Measurements from ENCODE around the gene CXXC5. TPM values are rescaled to one million over a fixed set of nuclear protein-coding genes. Genes with fewer than 3 reads are reported as not detected.
"Not testable (repeated sequence)": the region's sequence is repeated elsewhere in the genome, so short reads cannot be mapped to it uniquely, and the experiment has no call there.

The CXXC5 gene
- 10 to 100 TPM; 32.3 to 40.4 TPM for total RNA-seq

DNA sequence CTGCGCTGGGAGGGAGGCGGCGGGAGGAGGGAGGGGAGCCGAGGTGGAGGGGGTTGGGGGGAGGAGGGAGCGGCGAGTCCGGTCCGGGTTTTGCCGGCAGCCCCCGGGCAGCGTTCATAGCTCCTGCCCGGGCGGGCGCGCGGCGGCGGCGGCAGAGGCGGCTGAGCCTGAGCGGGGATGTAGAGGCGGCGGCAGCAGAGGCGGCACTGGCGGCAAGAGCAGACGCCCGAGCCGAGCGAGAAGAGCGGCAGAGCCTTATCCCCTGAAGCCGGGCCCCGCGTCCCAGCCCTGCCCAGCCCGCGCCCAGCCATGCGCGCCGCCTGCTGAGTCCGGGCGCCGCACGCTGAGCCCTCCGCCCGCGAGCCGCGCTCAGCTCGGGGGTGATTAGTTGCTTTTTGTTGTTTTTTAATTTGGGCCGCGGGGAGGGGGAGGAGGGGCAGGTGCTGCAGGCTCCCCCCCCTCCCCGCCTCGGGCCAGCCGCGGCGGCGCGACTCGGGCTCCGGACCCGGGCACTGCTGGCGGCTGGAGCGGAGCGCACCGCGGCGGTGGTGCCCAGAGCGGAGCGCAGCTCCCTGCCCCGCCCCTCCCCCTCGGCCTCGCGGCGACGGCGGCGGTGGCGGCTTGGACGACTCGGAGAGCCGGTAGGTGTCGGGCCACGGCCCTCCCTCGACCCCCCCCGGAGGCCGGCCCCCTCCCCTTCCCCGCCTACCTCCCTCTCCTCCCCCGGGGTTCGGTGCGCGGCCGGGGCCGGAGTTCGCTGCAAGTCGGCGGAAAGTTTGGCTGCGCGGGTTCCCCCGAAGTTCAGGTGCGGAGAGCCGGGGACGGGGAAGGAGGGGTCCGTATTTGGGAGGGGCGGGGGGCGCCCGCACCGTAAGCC, at the start of gene CXXC5:
CXXC5 (plus strand) TSS at position 145 of the 877 bp plus-strand sequence. CDS start 32,175 bp downstream, outside the sequence.
- TF ChIP-seq, protein P1, sequence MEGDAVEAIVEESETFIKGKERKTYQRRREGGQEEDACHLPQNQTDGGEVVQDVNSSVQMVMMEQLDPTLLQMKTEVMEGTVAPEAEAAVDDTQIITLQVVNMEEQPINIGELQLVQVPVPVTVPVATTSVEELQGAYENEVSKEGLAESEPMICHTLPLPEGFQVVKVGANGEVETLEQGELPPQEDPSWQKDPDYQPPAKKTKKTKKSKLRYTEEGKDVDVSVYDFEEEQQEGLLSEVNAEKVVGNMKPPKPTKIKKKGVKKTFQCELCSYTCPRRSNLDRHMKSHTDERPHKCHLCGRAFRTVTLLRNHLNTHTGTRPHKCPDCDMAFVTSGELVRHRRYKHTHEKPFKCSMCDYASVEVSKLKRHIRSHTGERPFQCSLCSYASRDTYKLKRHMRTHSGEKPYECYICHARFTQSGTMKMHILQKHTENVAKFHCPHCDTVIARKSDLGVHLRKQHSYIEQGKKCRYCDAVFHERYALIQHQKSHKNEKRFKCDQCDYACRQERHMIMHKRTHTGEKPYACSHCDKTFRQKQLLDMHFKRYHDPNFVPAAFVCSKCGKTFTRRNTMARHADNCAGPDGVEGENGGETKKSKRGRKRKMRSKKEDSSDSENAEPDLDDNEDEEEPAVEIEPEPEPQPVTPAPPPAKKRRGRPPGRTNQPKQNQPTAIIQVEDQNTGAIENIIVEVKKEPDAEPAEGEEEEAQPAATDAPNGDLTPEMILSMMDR (IDR thresholded peaks at IDR 0.05): no peak
- peaks cover 24% of the 10 kb centered on the region for H3K4me1 ChIP-seq
- peak within 1 kb of the TSS; percentile 85 for H3K9ac ChIP-seq (ENCODE audit: low read depth in 2 of 2, low read length in 2 of 2)
- peak within 1 kb of the TSS; percentile 84 for H3K4me3 ChIP-seq
- H3K36me3 ChIP-seq: no peaks in the 10 kb centered on the region
- no peaks in the 10 kb centered on the region for H3K27me3 ChIP-seq
- intact Hi-C loops (cut with DNase I): no loop called here
- H3K9me3 ChIP-seq: no peaks in the 10 kb centered on the region
- peak within 1 kb of the TSS; percentile 88 for H3K27ac ChIP-seq
- peak; percentile 85 for DNase-seq

DNA sequence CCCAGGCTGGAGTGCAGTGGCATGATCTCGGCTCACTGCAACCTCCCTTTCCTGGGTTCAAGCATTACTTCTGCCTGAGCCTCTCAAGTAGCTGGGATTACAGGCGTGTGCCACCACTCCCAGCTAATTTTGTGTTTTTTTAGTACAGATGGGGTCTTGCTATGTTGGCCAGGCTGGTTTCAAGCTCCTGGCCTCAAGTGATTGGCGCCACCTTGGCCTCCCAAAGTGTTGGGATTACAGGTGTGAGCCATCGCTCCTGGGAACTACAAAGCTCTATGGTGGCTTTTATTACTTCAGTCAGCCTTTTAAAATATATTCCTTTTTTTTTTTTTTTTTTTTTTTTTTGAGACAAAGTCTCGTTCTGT, 49.6 kb upstream of the CXXC5 start:
- intact Hi-C loops (cut with DNase I); H3K9me3 ChIP-seq; H3K9ac ChIP-seq (ENCODE audit: low read depth in 2 of 2, low read length in 2 of 2); DNase-seq; H3K36me3 ChIP-seq; H3K27me3 ChIP-seq; H3K27ac ChIP-seq; H3K4me1 ChIP-seq; H3K4me3 ChIP-seq: not testable (repeated sequence)

DNA sequence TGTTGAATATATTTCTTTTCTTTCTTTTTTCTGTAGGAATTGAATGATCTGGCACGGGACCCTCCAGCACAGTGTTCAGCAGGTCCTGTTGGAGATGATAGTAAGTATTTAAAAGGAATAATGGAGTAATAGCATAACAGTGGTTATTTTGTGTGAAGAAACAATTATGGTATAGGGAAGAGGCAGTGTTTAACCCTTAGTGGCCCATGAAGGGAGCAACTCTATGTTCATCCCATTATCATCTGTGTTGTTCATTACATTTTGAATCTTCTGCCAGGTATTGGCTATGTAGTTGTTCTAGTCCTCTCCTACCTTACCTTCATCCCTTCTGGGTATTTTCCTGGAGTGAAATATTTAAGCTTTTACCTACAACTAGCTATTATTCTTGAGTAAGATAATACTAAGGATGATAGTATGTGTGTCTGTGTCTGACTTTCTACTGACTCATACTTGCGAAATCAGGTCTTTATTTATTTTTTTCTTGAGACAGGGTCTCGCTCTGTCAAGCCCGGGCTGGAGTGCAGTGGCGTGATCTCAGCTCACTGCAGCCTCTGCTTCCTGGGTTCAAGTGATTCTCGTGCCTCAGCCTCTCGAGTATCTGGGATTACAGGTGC, 47.7 kb upstream of the CXXC5 start:
- TF ChIP-seq, protein P1 (IDR thresholded peaks at IDR 0.05): no peak
- Histone ChIP-seq H3K27me3 (no peaks in the 10 kb centered on the region), H3K36me3 (peaks cover 8% of the 10 kb centered on the region), H3K27ac (no peak overlapping the region), H3K9ac (ENCODE audit: low read depth in 2 of 2, low read length in 2 of 2) (no peak overlapping the region), H3K4me1 (no peaks in the 10 kb centered on the region), H3K9me3 (no peaks in the 10 kb centered on the region), H3K4me3 (no peak overlapping the region)
- DNase-seq: no peak
- intact Hi-C loops (cut with DNase I): no loop called here

DNA sequence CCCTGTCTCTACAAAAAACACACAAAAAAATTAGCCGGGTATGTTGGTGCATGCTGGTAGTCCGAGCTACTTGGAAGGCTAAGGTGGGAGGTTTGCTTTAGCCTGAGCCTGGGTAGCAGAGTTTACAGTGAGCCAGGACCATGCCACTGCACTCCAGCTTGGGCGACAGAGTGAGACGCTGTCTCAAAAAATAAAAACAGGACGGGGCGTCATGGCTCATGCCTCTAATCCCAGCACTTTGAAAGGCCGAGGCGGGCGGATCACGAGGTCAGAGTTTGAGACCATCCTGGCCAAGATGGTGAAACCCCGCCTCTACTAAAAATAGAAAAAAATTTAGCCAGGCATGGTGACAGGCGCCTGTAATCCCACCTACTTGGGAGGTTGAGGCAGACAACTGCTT, 46.7 kb upstream of the CXXC5 start:
- no peak overlapping the region for H3K27ac ChIP-seq
- peaks cover 2% of the 10 kb centered on the region for H3K4me1 ChIP-seq
- no peak overlapping the region for H3K9ac ChIP-seq (ENCODE audit: low read depth in 2 of 2, low read length in 2 of 2)
- no peak for DNase-seq
- TF ChIP-seq, protein P1 (IDR thresholded peaks at IDR 0.05): no peak
- no peaks in the 10 kb centered on the region for H3K27me3 ChIP-seq
- H3K36me3 ChIP-seq: peaks cover 8% of the 10 kb centered on the region
- H3K4me3 ChIP-seq: no peak overlapping the region
- intact Hi-C loops (cut with DNase I): no loop called here
- no peaks in the 10 kb centered on the region for H3K9me3 ChIP-seq

DNA sequence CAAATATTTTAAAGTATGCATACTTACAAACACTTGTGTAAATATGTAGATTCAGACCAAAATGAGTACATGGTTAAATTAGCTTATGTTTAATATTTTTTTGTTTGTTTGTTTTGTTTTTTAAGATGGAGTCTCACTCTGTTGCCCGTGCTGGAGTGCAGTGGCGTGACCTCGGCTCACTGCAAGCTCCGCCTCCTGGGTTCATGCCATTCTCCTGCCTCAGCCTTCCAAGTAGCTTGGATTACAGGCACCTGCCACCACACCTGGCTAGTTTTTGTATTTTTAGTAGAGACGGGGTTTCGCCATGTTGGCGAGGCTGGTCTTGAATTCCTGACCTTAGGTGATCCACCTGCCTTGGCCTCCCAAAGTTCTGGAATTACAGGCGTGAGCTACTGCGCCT, 46.2 kb upstream of the CXXC5 start:
- H3K4me3 ChIP-seq; DNase-seq; H3K27me3 ChIP-seq; intact Hi-C loops (cut with DNase I); H3K4me1 ChIP-seq; H3K27ac ChIP-seq; H3K9me3 ChIP-seq; H3K36me3 ChIP-seq; H3K9ac ChIP-seq (ENCODE audit: low read depth in 2 of 2, low read length in 2 of 2): not testable (repeated sequence)

DNA sequence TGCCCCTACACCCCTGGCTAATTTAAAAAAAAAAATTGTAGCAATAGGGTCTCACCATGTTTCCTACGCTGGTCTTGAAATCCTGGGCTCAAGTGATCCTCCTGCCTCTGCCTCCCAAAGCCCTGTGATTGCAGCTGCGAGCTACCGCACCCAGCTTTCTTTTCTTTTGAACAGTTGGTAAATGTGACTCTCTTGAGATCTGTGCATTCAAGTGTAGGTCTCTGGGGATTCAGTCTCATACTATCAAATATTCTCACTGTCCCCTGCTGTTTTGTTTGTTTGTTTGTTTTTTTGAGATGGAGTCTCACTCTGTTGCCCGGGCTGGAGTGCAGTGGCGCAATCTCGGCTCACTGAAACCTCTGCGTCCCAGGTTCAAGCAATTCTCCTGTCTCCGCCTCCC, 42.3 kb upstream of the CXXC5 start:
- intact Hi-C loops (cut with DNase I): no loop called here
- no peak for DNase-seq
- TF ChIP-seq, protein P1 (IDR thresholded peaks at IDR 0.05): no peak
- H3K4me3 ChIP-seq: no peak overlapping the region
- no peaks in the 10 kb centered on the region for H3K9me3 ChIP-seq
- no peak overlapping the region for H3K9ac ChIP-seq (ENCODE audit: low read depth in 2 of 2, low read length in 2 of 2)
- no peaks in the 10 kb centered on the region for H3K27me3 ChIP-seq
- H3K4me1 ChIP-seq: peaks cover 8% of the 10 kb centered on the region
- H3K36me3 ChIP-seq: peaks cover 2% of the 10 kb centered on the region
- no peak overlapping the region for H3K27ac ChIP-seq

Data from colonic mucosa (tissue), 4 donors.